ENCODE data around the gene ATP8A2.

DNA sequence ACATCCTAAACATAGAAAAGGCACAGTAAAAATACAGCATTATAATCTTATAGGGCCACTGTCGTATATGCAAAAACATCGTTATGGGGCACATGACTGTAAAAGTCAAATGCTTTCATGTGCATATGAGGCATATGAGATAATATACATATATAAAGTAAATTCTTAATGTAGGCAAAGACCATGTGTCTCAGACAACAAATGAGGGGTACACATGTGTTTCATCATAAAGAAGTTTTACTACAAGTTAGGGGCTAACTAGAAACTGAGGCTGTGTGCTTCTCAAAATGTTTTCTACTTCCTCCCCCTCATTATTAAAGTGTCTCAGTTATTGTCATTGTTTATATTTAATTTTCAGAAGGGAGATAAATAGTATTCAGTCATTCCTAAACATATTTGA lies 370.4 kb downstream of the ATP8A2 start:
- TF ChIP-seq EP300 (IDR thresholded peaks at IDR 0.05) (no peak), POLR2AphosphoS5 (IDR thresholded peaks at IDR 0.05) (no peak)
- TF ChIP-seq, protein P1, sequence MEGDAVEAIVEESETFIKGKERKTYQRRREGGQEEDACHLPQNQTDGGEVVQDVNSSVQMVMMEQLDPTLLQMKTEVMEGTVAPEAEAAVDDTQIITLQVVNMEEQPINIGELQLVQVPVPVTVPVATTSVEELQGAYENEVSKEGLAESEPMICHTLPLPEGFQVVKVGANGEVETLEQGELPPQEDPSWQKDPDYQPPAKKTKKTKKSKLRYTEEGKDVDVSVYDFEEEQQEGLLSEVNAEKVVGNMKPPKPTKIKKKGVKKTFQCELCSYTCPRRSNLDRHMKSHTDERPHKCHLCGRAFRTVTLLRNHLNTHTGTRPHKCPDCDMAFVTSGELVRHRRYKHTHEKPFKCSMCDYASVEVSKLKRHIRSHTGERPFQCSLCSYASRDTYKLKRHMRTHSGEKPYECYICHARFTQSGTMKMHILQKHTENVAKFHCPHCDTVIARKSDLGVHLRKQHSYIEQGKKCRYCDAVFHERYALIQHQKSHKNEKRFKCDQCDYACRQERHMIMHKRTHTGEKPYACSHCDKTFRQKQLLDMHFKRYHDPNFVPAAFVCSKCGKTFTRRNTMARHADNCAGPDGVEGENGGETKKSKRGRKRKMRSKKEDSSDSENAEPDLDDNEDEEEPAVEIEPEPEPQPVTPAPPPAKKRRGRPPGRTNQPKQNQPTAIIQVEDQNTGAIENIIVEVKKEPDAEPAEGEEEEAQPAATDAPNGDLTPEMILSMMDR (IDR thresholded peaks at IDR 0.05) = no peak
